Osteoblast (primary cell): ENCODE results near the gene DNAJB11. TPM values are rescaled to one million over a fixed set of nuclear protein-coding genes. Genes with fewer than 3 reads are reported as not detected.
A peak's percentile ranks its signal among the peaks of the same experiment; 100 is the strongest.

Source experiments
- DNase-seq: peaks from one replicate; pipeline ENCODE4 v3.0.0; 2011; ENCODE audit warnings: low spot score, mixed read lengths; ENCODE audit not compliant: insufficient read length; ENCODE audit errors: missing footprints
- H2AFZ ChIP-seq: 2 replicates; pipeline ENCODE4 v1.6.0; 2011; ENCODE audit warnings: mild to moderate bottlenecking, low read length
- H3K27ac ChIP-seq: 2 replicates; pipeline ENCODE4 v1.5.1; 2011; ENCODE audit warnings: mild to moderate bottlenecking, low read depth, low read length, moderate library complexity
- H3K27me3 ChIP-seq: 2 replicates; pipeline ENCODE4 v1.6.0; 2012; ENCODE audit warnings: mild to moderate bottlenecking, control low read depth, inconsistent platforms, low read length, moderate library complexity; ENCODE audit not compliant: insufficient read depth
- H3K36me3 ChIP-seq: 2 replicates; pipeline ENCODE4 v1.5.1; 2011; ENCODE audit warnings: mild to moderate bottlenecking, low read length, control low read depth, moderate library complexity; ENCODE audit not compliant: insufficient read depth
- H3K4me1 ChIP-seq: 2 replicates; pipeline ENCODE4 v1.5.1; 2011; ENCODE audit warnings: mild to moderate bottlenecking, low read length, control low read depth, moderate library complexity; ENCODE audit not compliant: insufficient read depth
- H3K4me2 ChIP-seq: 2 replicates; pipeline ENCODE4 v1.6.0; 2011; ENCODE audit warnings: mild to moderate bottlenecking, low read length; ENCODE audit not compliant: insufficient read depth
- H3K4me3 ChIP-seq: fragments of 200-600 bp; sonication (generic); 3 replicates; pipeline ENCODE4 v1.5.1; 2012; ENCODE audit warnings: mild to moderate bottlenecking, low read length, inconsistent platforms; ENCODE audit not compliant: insufficient read depth
- H3K79me2 ChIP-seq: 2 replicates; pipeline ENCODE4 v1.6.0; 2012; ENCODE audit warnings: mild to moderate bottlenecking, low read length, control low read depth, inconsistent platforms; ENCODE audit not compliant: insufficient read depth
- H3K9me3 ChIP-seq: 2 replicates; pipeline ENCODE4 v1.5.1; 2011; ENCODE audit warnings: low read depth, low read length, control low read depth
- H4K20me1 ChIP-seq: 2 replicates; pipeline ENCODE4 v1.6.0; 2012; ENCODE audit warnings: mild to moderate bottlenecking, low read length, control low read depth; ENCODE audit not compliant: insufficient read depth
- CTCF ChIP-seq: IDR thresholded peaks from 2 replicates; pipeline ENCODE4 v1.5.1; 2011; ENCODE audit warnings: mild to moderate bottlenecking, low read depth, low read length, moderate library complexity; ENCODE audit errors: extremely low read depth
- total RNA-seq: library from RNA; depleted of rRNA; stranded (reverse); fragments of >200 nt; gene quantifications from 2 replicates; pipeline ENCODE4 v1.2.3, GENCODE V29; 2012

Gene DNAJB11
- total RNA-seq, 1 donor, result 35.8 TPM

GRCh38 chr3:186590580-186591295, 20.2 kb downstream of the DNAJB11 start:
- no peak for DNase-seq
- Histone ChIP-seq H3K4me2 (no peak overlapping the region), H3K4me1 (no peaks in the 10 kb centered on the region), H3K79me2 (no peaks in the 10 kb centered on the region), H3K27ac (no peak overlapping the region), H2AFZ (no peak overlapping the region), H3K27me3 (no peaks in the 10 kb centered on the region), H3K36me3 (peaks cover 5% of the 10 kb centered on the region), H4K20me1 (no peaks in the 10 kb centered on the region), H3K9me3 (no peaks in the 10 kb centered on the region), H3K4me3 (no peak overlapping the region)
- TF ChIP-seq CTCF, result no peak

- no peak for TF ChIP-seq CTCF
- no peaks in the 10 kb centered on the region for H3K4me1 ChIP-seq
- H3K4me3 ChIP-seq, result no peak overlapping the region
- H3K4me2 ChIP-seq, result no peak overlapping the region
- no peak overlapping the region for H3K27ac ChIP-seq
- H3K36me3 ChIP-seq, result no peaks in the 10 kb centered on the region
- no peaks in the 10 kb centered on the region for H3K27me3 ChIP-seq
- H4K20me1 ChIP-seq, result no peaks in the 10 kb centered on the region
- no peak for DNase-seq
- H2AFZ ChIP-seq, result no peak overlapping the region
- no peaks in the 10 kb centered on the region for H3K9me3 ChIP-seq
- H3K79me2 ChIP-seq, result no peaks in the 10 kb centered on the region
Measured at GRCh38 chr3:186592682-186593081, 22.2 kb downstream of the DNAJB11 start.

GRCh38 chr3:186593862-186594261, 23.3 kb downstream of the DNAJB11 start:
- no peaks in the 10 kb centered on the region for H4K20me1 ChIP-seq
- H3K27ac ChIP-seq, result no peak overlapping the region
- H3K4me3 ChIP-seq, result no peak overlapping the region
- H3K4me2 ChIP-seq, result no peak overlapping the region
- no peak overlapping the region for H2AFZ ChIP-seq
- no peaks in the 10 kb centered on the region for H3K36me3 ChIP-seq
- no peaks in the 10 kb centered on the region for H3K27me3 ChIP-seq
- H3K4me1 ChIP-seq, result peaks cover 3% of the 10 kb centered on the region
- no peak for TF ChIP-seq CTCF
- H3K79me2 ChIP-seq, result no peaks in the 10 kb centered on the region
- no peak for DNase-seq
- H3K9me3 ChIP-seq, result no peaks in the 10 kb centered on the region

- no peaks in the 10 kb centered on the region for H4K20me1 ChIP-seq
- H3K36me3 ChIP-seq, result no peaks in the 10 kb centered on the region
- no peaks in the 10 kb centered on the region for H3K27me3 ChIP-seq
- H2AFZ ChIP-seq, result no peak overlapping the region
- H3K79me2 ChIP-seq, result no peaks in the 10 kb centered on the region
- DNase-seq, result peak; percentile 11
- TF ChIP-seq CTCF, result no peak
- no peaks in the 10 kb centered on the region for H3K9me3 ChIP-seq
- H3K27ac ChIP-seq, result no peak overlapping the region
- H3K4me1 ChIP-seq, result peaks cover 3% of the 10 kb centered on the region
- no peak overlapping the region for H3K4me3 ChIP-seq
- no peak overlapping the region for H3K4me2 ChIP-seq
Measured at GRCh38 chr3:186594591-186595113, 24.1 kb downstream of the DNAJB11 start.
